GM12878 (cell line): ENCODE results near the gene SUV39H1. TPM values are rescaled to one million over a fixed set of nuclear protein-coding genes. Genes with fewer than 3 reads are reported as not detected.
"Not testable (repeated sequence)": the region's sequence is repeated elsewhere in the genome, so short reads cannot be mapped to it uniquely, and the experiment has no call there.

Experiments used
- ATAC-seq: fragments of 200-7000 bp; cut with Tn5 transposase; 3 replicates; pipeline ENCODE4 v1.9.1; 2020; ENCODE audit warnings: mild to moderate bottlenecking, moderate library complexity
- BruUV-seq: library from RNA; stranded (reverse); fragments of 400-500 nt; replicated peaks from 2 replicates; lab custom pipeline; 2021; lab: Mats Ljungman, UMichigan
- CTCF ChIA-PET: fragments of 300-600 bp; sonication (Branson Sonifier 250); formaldehyde crosslinking; extraction: SDS; loops from one replicate; lab custom pipeline; 2021; ENCODE audit warnings: inconsistent platforms; lab: Yijun Ruan, JAX
- POLR2A ChIA-PET: fragments of 350-600 bp; formaldehyde crosslinking; extraction: SDS; loops from one replicate; lab custom pipeline; 2021; ENCODE audit warnings: inconsistent platforms; lab: Charles Lee
- RAD21 ChIA-PET: fragments of 300-600 bp; sonication (Branson Sonifier 250); formaldehyde crosslinking; loops from one replicate; lab custom pipeline; 2023; ENCODE audit warnings: antibody characterized with exemption; ENCODE audit not compliant: unreplicated experiment; lab: Charles Lee
- SMC1A ChIA-PET: fragments of 300-600 bp; sonication (Branson Sonifier 250); formaldehyde crosslinking; loops from one replicate; lab custom pipeline; 2023; ENCODE audit not compliant: unreplicated experiment, uncharacterized antibody; lab: Charles Lee
- DNase-seq: peaks from one replicate; pipeline ENCODE4 v3.0.0-alpha.2; 2011; ENCODE audit warnings: low read depth, low spot score
- FAIRE-seq: peaks from 3 replicates; lab custom pipeline; 2011; peaks lifted over from hg19 to GRCh38; lab: Jason Lieb, UNC
- H2AFZ ChIP-seq: 2 replicates; pipeline ENCODE4 v1.6.0; 2011; ENCODE audit warnings: low read depth, low read length, control low read depth; ENCODE audit not compliant: control insufficient read depth
- H3K27ac ChIP-seq: 2 replicates; pipeline ENCODE4 v1.5.1; 2011; ENCODE audit warnings: control low read depth; ENCODE audit not compliant: control insufficient read depth, insufficient read depth
- H3K27me3 ChIP-seq, 2 experiments: replicated peaks in 1 of 2; 2 replicates each; pipeline versions ENCODE4 v1.6.0 to v1.6.1; 2011; ENCODE audit warnings: low read length in 1 of 2; ENCODE audit not compliant: control insufficient read depth in 2 of 2, insufficient read depth in 2 of 2
- H3K36me3 ChIP-seq, 2 experiments: 2 replicates each; pipeline ENCODE4 v1.5.1; 2011; ENCODE audit warnings: low read length in 1 of 2; ENCODE audit not compliant: control insufficient read depth in 2 of 2, insufficient read depth in 2 of 2
- H3K4me1 ChIP-seq: 2 replicates; pipeline ENCODE4 v1.6.1; 2011; ENCODE audit warnings: mild to moderate bottlenecking, low read length, moderate library complexity, mixed read lengths; ENCODE audit not compliant: control insufficient read depth, insufficient read depth
- H3K4me2 ChIP-seq: 2 replicates; pipeline ENCODE4 v1.6.0; 2011; ENCODE audit warnings: control low read depth; ENCODE audit not compliant: control insufficient read depth, insufficient read depth
- H3K4me3 ChIP-seq: fragments of 200-600 bp; sonication (generic); 2 replicates; pipeline ENCODE4 v1.5.1; 2016
- H3K79me2 ChIP-seq: 2 replicates; pipeline ENCODE4 v1.6.0; 2011; ENCODE audit warnings: low read length; ENCODE audit not compliant: control insufficient read depth, insufficient read depth
- H3K9ac ChIP-seq: 2 replicates; pipeline ENCODE4 v1.8.0; 2011; ENCODE audit warnings: low read length, control low read depth, mixed read lengths; ENCODE audit not compliant: control insufficient read depth, insufficient read depth
- H3K9me3 ChIP-seq: replicated peaks from 3 replicates; pipeline ENCODE4 v1.5.1; 2011; ENCODE audit warnings: mild to moderate bottlenecking, low read length; ENCODE audit not compliant: control insufficient read depth, insufficient read depth
- H4K20me1 ChIP-seq: 2 replicates; pipeline ENCODE4 v1.6.0; 2011; ENCODE audit not compliant: control insufficient read depth, insufficient read depth
- WGBS: methylation state at CpG from one replicate; pipeline ENCODE4 v1.1.6; 2016; ENCODE audit warnings: low lambda C conversion rate; ENCODE audit not compliant: insufficient replicate concordance, insufficient coverage; ENCODE audit errors: missing lambda C conversion rate; 5-methylcytosine and 5-hydroxymethylcytosine counted together
- in situ Hi-C: fragments of 300-500 bp; cut with MboI; formaldehyde crosslinking; loops from 9 replicates; pipeline ENCODE4 v1.14.3; 2018; ENCODE audit warnings: mixed read lengths
- intact Hi-C: fragments of 100-400 bp; cut with micrococcal nuclease; formaldehyde crosslinking; loops from one replicate; pipeline ENCODE4 v1.14.2; 2022; ENCODE audit not compliant: unreplicated experiment
- polyA plus RNA-seq, 11 experiments: library from polyadenylated mRNA; depleted of rRNA in 4 of 11; unstranded in 6 of 11; stranded (reverse) in 5 of 11; fragments of >200 nt; fragmentation: Nextera tagmentation in 4 of 11; fragmentation: Illumina TruSeq in 1 of 11; extraction: Ambion mirVana in 4 of 11; extraction: Trizol in 1 of 11; gene quantifications; 1 replicate in 1 of 11; 2 replicates in 10 of 11; pipeline versions ENCODE4 v1.2.1 to v1.2.3, GENCODE V29; 2011 to 2016; ENCODE audit warnings: inconsistent platforms in 2 of 11, missing spikeins in 2 of 11, low read depth in 1 of 11
- total RNA-seq, 4 experiments: library from RNA; depleted of rRNA in 3 of 4; stranded (reverse); fragments of >200 nt in 3 of 4; fragmentation: Illumina TruSeq in 1 of 4; extraction: Trizol in 1 of 4; gene quantifications; 2 replicates each; pipeline versions ENCODE4 v1.2.1 to v1.2.3, GENCODE V29; 2013 to 2021

Gene SUV39H1
- total and polyA plus RNA-seq, 10 of the 15 experiments (the other 5 are each of a cell fraction or from before 2014, with no cell fraction given): 4.9 to 33.2 (median 17.1) TPM

DNA sequence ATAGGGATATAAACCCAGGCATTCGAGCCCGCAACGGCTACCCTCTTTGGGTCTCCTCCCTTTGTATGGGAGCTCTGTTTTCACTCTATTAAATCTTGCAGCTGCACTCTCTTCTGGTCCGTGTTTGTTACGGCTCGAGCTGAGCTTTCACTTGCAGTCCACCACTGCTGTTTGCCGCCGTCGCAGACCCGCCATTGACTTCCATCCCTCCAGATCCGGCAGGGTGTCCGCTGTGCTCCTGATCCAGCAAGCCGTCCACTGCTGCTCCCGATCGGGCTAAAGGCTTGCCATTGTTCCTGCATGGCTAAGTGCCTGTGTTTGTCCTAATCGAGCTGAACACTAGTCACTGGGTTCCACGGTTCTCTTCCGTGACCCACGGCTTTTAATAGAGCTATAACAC, 41.8 kb upstream of the SUV39H1 start:
- FAIRE-seq, H3K4me3 ChIP-seq, DNase-seq, H3K9ac ChIP-seq, in situ Hi-C loops, ATAC-seq, H4K20me1 ChIP-seq, H3K79me2 ChIP-seq, intact Hi-C loops, H3K4me1 ChIP-seq, H3K27ac ChIP-seq, BruUV-seq, H3K27me3 ChIP-seq, RAD21 ChIA-PET, H3K36me3 ChIP-seq, H3K4me2 ChIP-seq, H2AFZ ChIP-seq, H3K9me3 ChIP-seq: not testable (repeated sequence)
- ChIA-PET SMC1A (interaction anchor here (0.6 kb wide), 2 partner anchors 26 to 89 kb away, joined by 3 read pairs; no protein-coding TSS in a partner anchor), CTCF (interaction anchor here (0.6 to 1.0 kb wide), 2 partner anchors 10 to 426 kb away, joined by 3 read pairs; no protein-coding TSS in a partner anchor), POLR2A (interaction anchor here (0.6 kb wide), 1 partner anchor 242 kb away, joined by 4 read pairs; no protein-coding TSS in a partner anchor)
- WGBS: 58% methylated on average over 18 of the region's 19 CpGs

- H3K27me3 ChIP-seq, H3K9ac ChIP-seq, in situ Hi-C loops, ATAC-seq, H3K9me3 ChIP-seq, H3K79me2 ChIP-seq, BruUV-seq, H2AFZ ChIP-seq, H3K27ac ChIP-seq, H4K20me1 ChIP-seq, CTCF ChIA-PET, SMC1A ChIA-PET, H3K36me3 ChIP-seq, H3K4me2 ChIP-seq, FAIRE-seq, RAD21 ChIA-PET, H3K4me1 ChIP-seq, DNase-seq, H3K4me3 ChIP-seq, POLR2A ChIA-PET, intact Hi-C loops: not testable (repeated sequence)
- 80% methylated on average over 25 of the region's 34 CpGs for WGBS
Observed at GRCh38 chrX:48659686-48660085, 36.8 kb upstream of the SUV39H1 start.
